SIG-M5 (cell line): ENCODE data around the gene COMT.

Experiments used
- DNase-seq: peaks from one replicate; lab custom pipeline; 2025; lab: John Stamatoyannopoulos, UW

The COMT gene

GRCh38 chr22:19995611-19996339, 54.2 kb downstream of the COMT start:
- no peak for DNase-seq

- DNase-seq: no peak
These were observed 55.3 kb downstream of the COMT start for GRCh38 chr22:19996694-19997384.

- no peak for DNase-seq
These were observed 56.1 kb downstream of the COMT start for GRCh38 chr22:19997561-19998231.

- DNase-seq: no peak
These were observed 56.8 kb downstream of the COMT start for GRCh38 chr22:19998232-19998951.

- DNase-seq: no peak
These were observed 57.6 kb downstream of the COMT start for GRCh38 chr22:19998991-19999820.

- no peak for DNase-seq
These were observed 58.9 kb downstream of the COMT start for GRCh38 chr22:20000246-20001081.

- no peak for DNase-seq
These were observed 59.6 kb downstream of the COMT start for GRCh38 chr22:20001082-20001638.

- no peak for DNase-seq
These were observed 60.6 kb downstream of the COMT start for GRCh38 chr22:20002128-20002527.

- no peak for DNase-seq
These were observed 61.1 kb downstream of the COMT start for GRCh38 chr22:20002636-20003035.

- DNase-seq: no peak
These were observed 61.7 kb downstream of the COMT start for GRCh38 chr22:20003304-20003703.

- no peak for DNase-seq
These were observed 62.9 kb downstream of the COMT start for GRCh38 chr22:20004464-20004863.

GRCh38 chr22:20008221-20008995, 66.8 kb downstream of the COMT start:
- no peak for DNase-seq

- no peak for DNase-seq
These were observed 67.5 kb downstream of the COMT start for GRCh38 chr22:20009018-20009491.

GRCh38 chr22:20009582-20010306, 68.2 kb downstream of the COMT start:
- no peak for DNase-seq

- no peak for DNase-seq
These were observed 68.9 kb downstream of the COMT start for GRCh38 chr22:20010307-20011122.

GRCh38 chr22:20011123-20011992, 69.8 kb downstream of the COMT start:
- DNase-seq: no peak
